Endothelial cell of umbilical vein (primary cell): ENCODE results near the gene ATRNL1.

Experiments used
- CTCF ChIP-seq, 2 donors: IDR thresholded peaks; 1 replicate in 1 of 2; 2 replicates in 1 of 2; pipeline ENCODE4 v1.5.1; 2011; ENCODE audit warnings: low read length in 2 of 2, mild to moderate bottlenecking in 2 of 2, moderate library complexity in 2 of 2, control low read depth in 1 of 2, inconsistent platforms in 1 of 2, low read depth in 1 of 2; ENCODE audit not compliant: insufficient read depth in 1 of 2; ENCODE audit errors: extremely low read depth in 1 of 2
- POLR2A ChIP-seq: IDR thresholded peaks from 2 replicates; pipeline ENCODE4 v1.6.1; 2012; ENCODE audit warnings: low read depth, mild to moderate bottlenecking, control low read depth, low read length

GRCh38 chr10:115827231-115828009 lies 734.3 kb downstream of the ATRNL1 start:
- TF ChIP-seq CTCF (IDR thresholded peaks at IDR 0.05; ENCODE audit: extremely low read depth in 1 of 2, insufficient read depth in 1 of 2, low read depth in 1 of 2, low read length in 2 of 2) (no peak), POLR2A (no peak)
